NK-92 (cell line): Measurements from ENCODE around the gene TEX54.
"Not testable (repeated sequence)": the region's sequence is repeated elsewhere in the genome, so short reads cannot be mapped to it uniquely, and the experiment has no call there.

ENCODE experiments used
- DNase-seq: peaks from one replicate; lab custom pipeline; 2025; ENCODE audit not compliant: unreplicated experiment; lab: John Stamatoyannopoulos, UW

The TEX54 gene

DNA sequence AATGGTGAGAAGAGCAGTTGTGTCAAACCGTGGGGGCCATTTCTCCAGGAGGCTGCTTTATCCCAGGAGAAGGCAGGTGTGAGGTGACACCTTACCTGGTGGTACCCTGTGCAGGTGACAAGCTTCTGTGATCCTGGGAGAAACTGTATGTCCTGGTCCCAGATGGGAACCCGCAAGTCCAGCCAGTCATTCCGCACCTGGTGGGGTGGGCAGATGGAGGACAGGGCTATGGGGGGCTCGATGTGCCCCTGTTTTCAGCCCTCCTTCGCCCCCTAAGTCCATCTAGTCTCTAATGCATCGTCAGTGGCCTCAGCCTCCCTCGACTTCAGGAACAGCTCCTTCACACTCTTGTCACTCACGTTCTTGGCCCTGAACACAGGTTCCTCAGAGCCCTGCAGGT is 2.7 kb upstream of the TEX54 start:
- DNase-seq, result no peak

DNA sequence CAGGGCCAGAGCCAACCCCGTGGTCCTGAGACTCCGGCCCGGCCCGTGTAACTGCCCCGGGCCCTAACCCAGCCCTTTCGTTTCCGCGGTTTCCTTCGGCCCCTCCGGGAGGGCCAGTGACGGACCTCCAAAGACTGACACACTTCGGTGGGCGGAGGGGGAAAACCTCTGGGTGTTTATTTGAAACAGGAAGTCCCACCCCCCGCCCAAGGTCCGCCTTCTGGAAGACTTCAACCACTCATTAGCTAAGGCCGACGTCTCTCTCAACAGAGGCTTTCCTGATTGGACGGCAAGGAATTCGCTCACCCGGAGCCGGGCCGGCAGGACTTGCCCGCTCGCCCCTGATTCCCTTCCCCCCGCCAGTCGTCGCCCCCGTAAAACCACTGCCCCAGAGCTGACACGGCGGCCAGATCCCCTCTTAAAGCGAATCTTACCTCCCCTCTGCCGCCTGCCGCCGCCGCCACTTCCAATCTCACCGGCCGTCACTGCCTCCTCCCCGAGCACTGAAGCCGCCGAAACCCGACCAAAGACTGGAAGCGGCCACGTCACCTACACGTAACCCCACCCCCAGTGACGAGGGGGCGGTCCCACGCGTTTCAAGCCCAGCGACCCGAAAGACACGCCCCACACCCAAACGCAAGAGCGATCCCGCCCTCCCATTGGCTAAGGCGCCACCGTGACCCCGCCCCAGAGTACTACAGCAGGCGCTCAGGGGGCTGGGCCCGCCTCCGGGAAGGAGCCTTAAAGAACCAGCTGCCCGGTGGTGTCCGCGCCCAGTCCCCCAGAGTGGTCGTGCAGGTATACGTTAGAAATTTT is 913 bp downstream of the TEX54 start, which contains the start of gene STX5:
STX5 (minus strand) TSS at position 532 of the 816 bp plus-strand sequence. CDS start 808 bp downstream, outside the sequence.
- DNase-seq, result peak; percentile 92

GRCh38 chr11:62830904-62831519 is 1.6 kb downstream of the TEX54 start:
- no peak for DNase-seq

DNA sequence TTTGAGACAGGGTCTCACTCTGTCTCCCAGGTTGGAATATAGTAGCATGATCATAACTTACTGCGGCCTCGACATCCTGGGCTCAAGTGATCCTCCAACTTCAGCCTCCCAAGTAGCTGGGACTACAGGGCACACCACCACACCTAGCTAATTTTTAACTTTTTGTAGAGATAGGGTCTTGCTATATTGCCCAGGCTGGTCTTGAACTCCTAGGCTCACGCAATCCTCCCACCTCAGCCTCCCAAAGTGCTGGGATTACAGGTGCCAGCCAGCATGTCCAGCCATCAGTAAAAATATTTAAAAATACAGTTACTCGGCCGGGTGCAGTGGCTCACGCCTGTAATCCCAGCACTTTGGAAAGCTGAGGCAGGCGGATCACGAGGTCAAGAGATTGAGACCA is 4.5 kb downstream of the TEX54 start:
- not testable (repeated sequence) for DNase-seq

DNA sequence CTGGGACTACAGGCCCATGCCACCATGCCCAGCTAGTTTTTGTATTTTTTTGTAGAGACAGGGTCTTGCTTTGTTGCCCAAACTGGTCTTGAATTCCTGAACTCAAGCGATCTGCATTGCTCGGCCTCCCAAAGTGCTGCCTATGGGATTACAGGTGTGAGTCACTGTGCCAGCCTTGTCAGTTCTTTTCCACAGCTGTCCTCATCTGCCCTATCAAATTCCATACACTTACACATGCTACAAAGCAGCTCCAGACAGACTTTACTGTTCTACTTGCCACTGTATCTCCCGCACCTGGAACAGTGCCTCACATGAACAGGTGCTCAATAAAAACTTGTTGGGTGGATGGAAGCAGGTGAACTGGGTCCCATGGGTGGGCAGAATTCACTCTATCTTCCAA is 9.0 kb downstream of the TEX54 start:
- no peak for DNase-seq

- DNase-seq, result no peak
Observed at GRCh38 chr11:62817129-62817528, 15.5 kb downstream of the TEX54 start.

- DNase-seq, result no peak
Observed at GRCh38 chr11:62816557-62816956, 16.1 kb downstream of the TEX54 start.

- no peak for DNase-seq
Observed at GRCh38 chr11:62811659-62812058, 21.0 kb downstream of the TEX54 start.

- no peak for DNase-seq
Observed at GRCh38 chr11:62810748-62811147, 21.9 kb downstream of the TEX54 start.

DNA sequence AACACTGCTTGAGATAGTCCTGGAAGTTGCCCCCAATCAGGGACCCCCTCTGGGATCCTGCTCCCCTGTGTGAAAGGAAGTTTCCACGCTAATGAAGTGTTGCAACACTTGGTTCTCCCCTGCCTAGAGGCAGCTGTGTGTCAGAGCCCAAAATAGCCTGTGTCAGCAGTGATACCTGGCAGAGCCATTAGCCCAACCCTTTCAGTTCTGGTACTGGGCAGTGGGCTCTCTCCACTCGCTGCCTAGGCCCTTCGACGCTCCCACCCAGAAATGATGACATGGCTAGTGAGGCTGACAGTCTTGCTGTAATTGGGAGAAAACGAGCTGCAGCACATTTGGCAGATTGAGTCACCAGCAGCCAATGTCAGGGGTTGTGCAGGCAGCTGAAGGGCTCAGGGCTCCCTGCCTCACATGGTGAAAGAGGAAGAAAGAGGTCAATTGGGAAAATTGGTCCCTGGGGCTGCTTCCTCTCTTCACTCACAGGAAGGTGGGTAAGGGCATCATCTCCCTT is 26.0 kb downstream of the TEX54 start:
- no peak for DNase-seq

GRCh38 chr11:62805961-62806441 is 26.6 kb downstream of the TEX54 start:
- DNase-seq, result no peak

DNA sequence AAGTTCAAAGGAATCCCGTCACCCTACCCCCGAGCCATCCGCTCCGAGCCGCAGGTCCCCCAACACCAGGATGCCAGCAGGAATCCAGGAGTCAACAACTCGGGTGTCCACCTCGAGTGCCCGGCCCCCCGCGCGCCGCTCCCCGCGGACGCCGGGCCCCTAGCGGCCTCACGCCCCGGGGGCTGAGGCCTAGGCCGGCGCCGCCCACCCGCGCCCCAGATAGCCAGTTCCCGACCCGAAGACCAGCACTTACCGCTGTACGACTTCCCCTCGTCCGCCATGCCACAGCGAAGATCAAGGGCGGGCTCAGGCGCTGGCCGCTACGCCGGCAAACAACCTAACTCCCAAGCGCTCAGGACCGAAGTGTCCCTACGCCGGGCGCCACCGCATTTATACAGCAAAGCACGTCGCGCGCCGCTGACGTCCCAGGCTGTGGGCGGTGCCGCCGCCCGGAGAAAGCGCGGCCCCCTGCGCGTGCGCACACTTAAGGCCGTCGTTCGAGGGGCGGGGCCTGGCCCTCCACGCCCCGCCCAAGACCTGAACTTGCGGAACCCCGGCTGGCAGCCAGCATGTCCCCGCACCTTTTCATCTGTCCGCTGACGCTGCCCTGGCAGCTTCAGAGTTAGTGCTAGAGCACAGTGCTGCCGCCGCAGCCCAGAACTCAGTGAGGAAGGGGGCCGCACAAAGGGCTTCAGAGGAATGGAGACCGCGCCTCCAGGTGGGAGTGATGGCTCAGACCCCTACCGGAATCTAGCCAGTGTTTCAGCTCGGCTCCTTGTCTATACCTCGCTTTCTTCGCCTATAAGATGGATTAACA is 27.4 kb downstream of the TEX54 start, which contains the start of gene NXF1:
NXF1 (minus strand) TSS at position 365 of the 817 bp plus-strand sequence; CDS start at position 281, 84 bp downstream.
- peak; percentile 50 for DNase-seq

DNA sequence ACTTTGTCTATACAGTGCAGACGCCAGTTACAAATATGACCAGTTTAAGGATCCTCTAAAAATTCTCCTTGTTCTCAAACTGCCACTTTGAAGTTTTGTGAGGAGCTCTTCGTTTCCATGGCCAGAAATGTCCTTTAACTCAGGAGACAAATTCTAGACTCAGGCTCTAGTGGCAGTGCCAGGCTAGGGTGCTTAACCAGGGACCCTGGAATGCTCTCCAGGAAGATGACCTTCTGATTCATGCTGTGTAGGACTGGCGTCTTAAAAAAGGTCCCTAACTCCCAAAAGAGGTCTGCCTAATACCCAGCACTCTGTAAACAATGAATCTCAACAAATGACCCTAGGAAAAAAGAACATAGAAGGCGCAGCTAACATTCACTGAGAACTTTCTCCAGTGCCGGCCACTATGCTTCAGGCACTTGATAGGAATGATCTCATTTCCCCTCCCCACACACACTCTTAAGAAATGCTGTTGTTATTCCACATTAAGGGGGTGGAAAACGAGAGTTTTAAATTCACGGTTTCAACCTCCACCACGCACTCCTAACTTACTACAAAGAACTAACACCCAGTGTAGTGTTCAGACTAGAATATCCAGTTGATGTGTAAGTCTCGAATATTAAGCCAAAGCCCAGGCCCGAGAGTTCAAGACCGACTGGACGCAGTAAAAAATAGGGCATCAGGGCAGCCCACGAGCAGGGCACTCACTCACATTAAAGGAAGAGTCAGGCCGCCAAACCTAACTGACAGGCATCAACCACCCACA is 28.1 kb downstream of the TEX54 start:
- no peak for DNase-seq

- no peak for DNase-seq
Observed at GRCh38 chr11:62801071-62801470, 31.6 kb downstream of the TEX54 start.

- DNase-seq, result no peak
Observed at GRCh38 chr11:62799486-62799885, 33.2 kb downstream of the TEX54 start.

- DNase-seq, result no peak
Observed at GRCh38 chr11:62796281-62796680, 36.4 kb downstream of the TEX54 start.

DNA sequence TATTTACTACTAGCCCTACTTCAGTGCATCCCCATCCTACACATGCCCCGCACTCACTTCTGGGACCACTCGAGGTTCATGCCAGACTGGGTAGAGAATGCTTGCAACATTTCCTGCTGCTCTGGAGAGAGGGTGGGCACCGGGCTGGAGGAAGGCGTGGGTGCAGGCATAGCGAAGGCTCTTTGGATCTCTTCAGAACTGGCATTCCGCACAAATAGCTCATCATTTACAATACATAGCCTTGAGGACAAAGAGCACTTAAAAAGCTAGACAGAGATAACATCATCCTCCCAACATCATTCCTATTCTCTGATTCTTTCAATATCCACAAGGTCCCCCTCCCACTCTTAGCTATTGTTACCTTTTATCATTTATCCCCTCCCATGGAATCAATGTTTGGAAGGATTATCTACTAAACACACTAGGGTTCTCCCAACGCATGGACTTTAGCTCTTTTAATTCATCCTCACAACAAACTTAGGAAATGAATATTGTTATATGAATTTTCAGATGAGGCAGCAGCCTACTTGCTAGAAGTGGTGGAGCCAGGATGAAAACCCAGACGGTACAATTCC is 38.4 kb downstream of the TEX54 start:
- no peak for DNase-seq

DNA sequence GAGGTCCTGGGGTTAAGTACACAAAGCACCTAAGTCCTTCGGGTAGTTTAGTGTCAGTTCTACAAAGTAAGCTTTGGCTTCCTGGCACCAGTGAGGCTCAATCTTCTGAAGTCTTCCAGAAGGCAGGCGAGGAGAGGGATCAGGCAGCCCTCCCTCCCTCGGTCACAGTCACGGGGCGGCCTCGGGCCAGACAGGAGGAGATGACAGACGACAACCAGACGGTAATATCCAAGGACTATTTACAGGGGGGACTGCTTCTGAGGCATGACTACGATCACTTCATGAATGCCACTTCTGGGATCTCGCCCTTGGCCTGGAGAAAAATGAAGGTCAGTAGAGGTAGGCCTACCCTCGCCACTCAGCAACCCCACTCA is 40.5 kb downstream of the TEX54 start:
- no peak for DNase-seq

- no peak for DNase-seq
Observed at GRCh38 chr11:62791501-62792201, 41.0 kb downstream of the TEX54 start, which contains the start of gene TMEM223. Gene TMEM223 (minus strand): TSS chr11:62792006. CDS start chr11:62791994, 12 bp downstream.
